ENCODE measurements around the gene LTBP1.

- TF ChIP-seq CTCF (IDR thresholded peaks at IDR 0.05) (no peak), POLR2AphosphoS5 (IDR thresholded peaks at IDR 0.05) (no peak)
Measured at GRCh38 chr2:33126958-33127357, 180.2 kb downstream of the LTBP1 start.

All from breast epithelium (tissue), 3 donors.